ENCODE results near the gene RGS7. TPM values are rescaled to one million over a fixed set of nuclear protein-coding genes. Genes with fewer than 3 reads are reported as not detected.
"Not testable (repeated sequence)": the region's sequence is repeated elsewhere in the genome, so short reads cannot be mapped to it uniquely, and the experiment has no call there.

Gene RGS7
- total RNA-seq, 1 donor from 2014 or later: 0.58 TPM

GRCh38 chr1:241090798-241091197, 266.2 kb downstream of the RGS7 start:
- DNase-seq (ENCODE audit: extremely low read depth, low read depth, low spot score): no peak

GRCh38 chr1:241089066-241089465, 267.9 kb downstream of the RGS7 start:
- DNase-seq (ENCODE audit: extremely low read depth, low read depth, low spot score): not testable (repeated sequence)

- not testable (repeated sequence) for DNase-seq (ENCODE audit: extremely low read depth, low read depth, low spot score)
Observed at GRCh38 chr1:241088075-241088474, 268.9 kb downstream of the RGS7 start.

- no peak for DNase-seq (ENCODE audit: extremely low read depth, low read depth, low spot score)
Observed at GRCh38 chr1:241086686-241087085, 270.3 kb downstream of the RGS7 start.

- no peak for DNase-seq (ENCODE audit: extremely low read depth, low read depth, low spot score)
Observed at GRCh38 chr1:241083285-241083684, 273.7 kb downstream of the RGS7 start.

- DNase-seq (ENCODE audit: extremely low read depth, low read depth, low spot score): no peak
Observed at GRCh38 chr1:241081473-241081872, 275.5 kb downstream of the RGS7 start.

GRCh38 chr1:241079459-241079858, 277.5 kb downstream of the RGS7 start:
- no peak for DNase-seq (ENCODE audit: extremely low read depth, low read depth, low spot score)

GRCh38 chr1:241079047-241079446, 278.0 kb downstream of the RGS7 start:
- no peak for DNase-seq (ENCODE audit: extremely low read depth, low read depth, low spot score)

GRCh38 chr1:241077386-241078147, 279.4 kb downstream of the RGS7 start:
- no peak for DNase-seq (ENCODE audit: extremely low read depth, low read depth, low spot score)

GRCh38 chr1:241074507-241074906, 282.5 kb downstream of the RGS7 start:
- DNase-seq (ENCODE audit: extremely low read depth, low read depth, low spot score): no peak

- DNase-seq (ENCODE audit: extremely low read depth, low read depth, low spot score): no peak
Observed at GRCh38 chr1:241068359-241068758, 288.6 kb downstream of the RGS7 start.

GRCh38 chr1:241063276-241063675, 293.7 kb downstream of the RGS7 start:
- DNase-seq (ENCODE audit: extremely low read depth, low read depth, low spot score): no peak

- DNase-seq (ENCODE audit: extremely low read depth, low read depth, low spot score): no peak
Observed at GRCh38 chr1:241061062-241061461, 295.9 kb downstream of the RGS7 start.

- no peak for DNase-seq (ENCODE audit: extremely low read depth, low read depth, low spot score)
Observed at GRCh38 chr1:241048622-241049021, 308.4 kb downstream of the RGS7 start.

- no peak for DNase-seq (ENCODE audit: extremely low read depth, low read depth, low spot score)
Observed at GRCh38 chr1:241045659-241046058, 311.3 kb downstream of the RGS7 start.

GRCh38 chr1:241034203-241034936, 322.6 kb downstream of the RGS7 start:
- DNase-seq (ENCODE audit: extremely low read depth, low read depth, low spot score): no peak

GRCh38 chr1:241024834-241025233, 332.2 kb downstream of the RGS7 start:
- DNase-seq (ENCODE audit: extremely low read depth, low read depth, low spot score): no peak

- DNase-seq (ENCODE audit: extremely low read depth, low read depth, low spot score): no peak
Observed at GRCh38 chr1:241022366-241022765, 334.6 kb downstream of the RGS7 start.

GRCh38 chr1:241020851-241021697, 335.9 kb downstream of the RGS7 start:
- DNase-seq (ENCODE audit: extremely low read depth, low read depth, low spot score): no peak

- no peak for DNase-seq (ENCODE audit: extremely low read depth, low read depth, low spot score)
Observed at GRCh38 chr1:241012708-241013340, 344.2 kb downstream of the RGS7 start.

- no peak for DNase-seq (ENCODE audit: extremely low read depth, low read depth, low spot score)
Observed at GRCh38 chr1:241007668-241008067, 349.3 kb downstream of the RGS7 start.

All from glomerular endothelial cell (primary cell).